HEK293T (cell line): ENCODE data around the gene CIZ1.
A peak's percentile ranks its signal among the peaks of the same experiment; 100 is the strongest.

Source experiments
- CTCF ChIA-PET: fragments of 350-600 bp; formaldehyde crosslinking; extraction: SDS; loops from one replicate; lab custom pipeline; 2021; ENCODE audit warnings: antibody characterized with exemption, inconsistent platforms; lab: Yijun Ruan, JAX
- POLR2A ChIA-PET: fragments of 350-600 bp; formaldehyde crosslinking; extraction: SDS; loops from one replicate; lab custom pipeline; 2020; ENCODE audit warnings: antibody characterized with exemption, inconsistent platforms; lab: Yijun Ruan, JAX
- DNase-seq: peaks from one replicate; pipeline ENCODE4 v3.0.0; 2012; ENCODE audit warnings: mixed read lengths; ENCODE audit errors: extremely low spot score
- ARNT ChIP-seq: fragments of 450-650 bp; IDR thresholded peaks from 2 replicates; pipeline ENCODE4 v1.6.1; 2017; ENCODE audit warnings: mild to moderate bottlenecking
- BHLHE40 ChIP-seq: fragments of 450-650 bp; IDR thresholded peaks from 2 replicates; pipeline ENCODE4 v1.6.1; 2016; ENCODE audit warnings: mild to moderate bottlenecking, moderate library complexity, borderline replicate concordance
- CTBP1 ChIP-seq: fragments of 450-650 bp; IDR thresholded peaks from 2 replicates; pipeline ENCODE4 v1.6.1; 2016; ENCODE audit warnings: borderline replicate concordance
- ELF4 ChIP-seq: fragments of 450-650 bp; IDR thresholded peaks from 2 replicates; pipeline ENCODE4 v1.6.1; 2017; ENCODE audit warnings: antibody characterized with exemption
- FOXA1 ChIP-seq: fragments of 450-650 bp; IDR thresholded peaks from 2 replicates; pipeline ENCODE4 v1.6.1; 2016; ENCODE audit warnings: mild to moderate bottlenecking
- FOXK2 ChIP-seq: fragments of 450-650 bp; IDR thresholded peaks from 2 replicates; pipeline ENCODE4 v1.6.1; 2016; ENCODE audit warnings: mild to moderate bottlenecking
- FOXM1 ChIP-seq: fragments of 450-650 bp; IDR thresholded peaks from 2 replicates; pipeline ENCODE4 v1.6.1; 2017; ENCODE audit warnings: mild to moderate bottlenecking, borderline replicate concordance
- HDGF ChIP-seq: fragments of 450-650 bp; IDR thresholded peaks from 2 replicates; pipeline ENCODE4 v1.6.1; 2017; ENCODE audit warnings: antibody characterized with exemption, borderline replicate concordance
- L3MBTL2 ChIP-seq: fragments of 450-650 bp; conservative IDR thresholded peaks from 2 replicates; pipeline ENCODE4 v1.6.1; 2016; ENCODE audit warnings: mild to moderate bottlenecking
- LEF1 ChIP-seq: fragments of 450-650 bp; IDR thresholded peaks from 2 replicates; pipeline ENCODE4 v1.6.1; 2017; ENCODE audit warnings: mild to moderate bottlenecking, borderline replicate concordance
- NFRKB ChIP-seq: fragments of 450-650 bp; IDR thresholded peaks from 2 replicates; pipeline ENCODE4 v1.6.1; 2016; ENCODE audit warnings: mild to moderate bottlenecking, moderate library complexity
- SP1 ChIP-seq: fragments of 450-650 bp; IDR thresholded peaks from 2 replicates; pipeline ENCODE4 v1.6.1; 2017
- SUZ12 ChIP-seq: fragments of 450-650 bp; IDR thresholded peaks from 2 replicates; pipeline ENCODE4 v1.6.1; 2016; ENCODE audit warnings: mild to moderate bottlenecking
- TARDBP ChIP-seq: fragments of 450-650 bp; IDR thresholded peaks from 2 replicates; pipeline ENCODE4 v1.6.1; 2016
- ZNF384 ChIP-seq: fragments of 450-650 bp; IDR thresholded peaks from 2 replicates; pipeline ENCODE4 v1.6.1; 2016
- TF ChIP-seq, protein P1 (sequence below): fragments of 450-650 bp; IDR thresholded peaks from 2 replicates; pipeline ENCODE4 v1.6.1; 2016

The CIZ1 gene, protein sequence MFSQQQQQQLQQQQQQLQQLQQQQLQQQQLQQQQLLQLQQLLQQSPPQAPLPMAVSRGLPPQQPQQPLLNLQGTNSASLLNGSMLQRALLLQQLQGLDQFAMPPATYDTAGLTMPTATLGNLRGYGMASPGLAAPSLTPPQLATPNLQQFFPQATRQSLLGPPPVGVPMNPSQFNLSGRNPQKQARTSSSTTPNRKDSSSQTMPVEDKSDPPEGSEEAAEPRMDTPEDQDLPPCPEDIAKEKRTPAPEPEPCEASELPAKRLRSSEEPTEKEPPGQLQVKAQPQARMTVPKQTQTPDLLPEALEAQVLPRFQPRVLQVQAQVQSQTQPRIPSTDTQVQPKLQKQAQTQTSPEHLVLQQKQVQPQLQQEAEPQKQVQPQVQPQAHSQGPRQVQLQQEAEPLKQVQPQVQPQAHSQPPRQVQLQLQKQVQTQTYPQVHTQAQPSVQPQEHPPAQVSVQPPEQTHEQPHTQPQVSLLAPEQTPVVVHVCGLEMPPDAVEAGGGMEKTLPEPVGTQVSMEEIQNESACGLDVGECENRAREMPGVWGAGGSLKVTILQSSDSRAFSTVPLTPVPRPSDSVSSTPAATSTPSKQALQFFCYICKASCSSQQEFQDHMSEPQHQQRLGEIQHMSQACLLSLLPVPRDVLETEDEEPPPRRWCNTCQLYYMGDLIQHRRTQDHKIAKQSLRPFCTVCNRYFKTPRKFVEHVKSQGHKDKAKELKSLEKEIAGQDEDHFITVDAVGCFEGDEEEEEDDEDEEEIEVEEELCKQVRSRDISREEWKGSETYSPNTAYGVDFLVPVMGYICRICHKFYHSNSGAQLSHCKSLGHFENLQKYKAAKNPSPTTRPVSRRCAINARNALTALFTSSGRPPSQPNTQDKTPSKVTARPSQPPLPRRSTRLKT

DNA sequence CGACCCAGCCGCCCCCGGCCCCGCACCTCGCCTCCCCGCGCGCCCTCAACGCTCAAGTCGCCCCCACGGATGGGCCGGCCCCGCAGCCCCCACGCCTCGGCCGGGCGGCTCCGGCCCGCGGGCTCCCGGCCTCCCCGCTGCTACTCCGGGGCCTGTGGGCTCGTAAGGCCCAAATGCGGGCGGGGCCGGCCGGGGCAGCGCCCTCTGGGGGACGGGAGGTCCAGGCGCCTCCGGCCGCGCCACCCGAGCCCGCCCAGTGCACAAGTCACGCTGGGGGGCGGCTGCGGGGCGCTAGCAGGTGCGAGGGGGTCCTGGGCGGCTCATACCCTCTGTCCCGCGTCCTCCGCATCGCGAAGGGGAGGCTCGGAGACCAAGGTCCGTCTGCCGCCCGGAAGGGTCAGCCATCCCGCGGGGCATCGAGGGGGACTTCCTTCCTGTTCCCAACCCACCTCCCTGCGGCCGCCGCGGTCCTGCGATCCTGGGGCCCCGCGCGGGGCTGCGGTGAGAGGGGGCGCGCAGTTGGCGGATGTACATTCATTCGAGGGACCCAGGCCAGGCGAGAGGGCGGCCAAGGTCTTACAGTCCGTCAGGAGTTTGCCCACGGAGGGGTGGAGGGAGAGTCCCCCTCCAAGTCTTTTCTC lies at the start of gene CIZ1:
Gene CIZ1 (minus strand): TSS at position 167 of the 641 bp plus-strand sequence. CDS start 715 bp downstream, outside the sequence.
- ChIA-PET CTCF (no interaction called here), POLR2A (interaction anchor here (0.6 to 1.4 kb wide), 6 partner anchors 9 to 65 kb away, joined by 3 to 4 read pairs (median 4); no protein-coding TSS in a partner anchor)
- TF ChIP-seq TARDBP = no peak
- TF ChIP-seq NFRKB = no peak
- TF ChIP-seq BHLHE40 = no peak
- TF ChIP-seq ARNT = peak; percentile 48; the same call in 1 of the 2 replicates
- no peak for TF ChIP-seq FOXK2
- no peak for TF ChIP-seq SUZ12
- TF ChIP-seq CTBP1 = no peak
- peak; percentile 29; the same call in 1 of the 2 replicates for TF ChIP-seq L3MBTL2
- TF ChIP-seq FOXM1 = peak; percentile 85
- no peak for TF ChIP-seq HDGF
- TF ChIP-seq, protein P1, sequence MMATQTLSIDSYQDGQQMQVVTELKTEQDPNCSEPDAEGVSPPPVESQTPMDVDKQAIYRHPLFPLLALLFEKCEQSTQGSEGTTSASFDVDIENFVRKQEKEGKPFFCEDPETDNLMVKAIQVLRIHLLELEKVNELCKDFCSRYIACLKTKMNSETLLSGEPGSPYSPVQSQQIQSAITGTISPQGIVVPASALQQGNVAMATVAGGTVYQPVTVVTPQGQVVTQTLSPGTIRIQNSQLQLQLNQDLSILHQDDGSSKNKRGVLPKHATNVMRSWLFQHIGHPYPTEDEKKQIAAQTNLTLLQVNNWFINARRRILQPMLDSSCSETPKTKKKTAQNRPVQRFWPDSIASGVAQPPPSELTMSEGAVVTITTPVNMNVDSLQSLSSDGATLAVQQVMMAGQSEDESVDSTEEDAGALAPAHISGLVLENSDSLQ = no peak
- no peak for TF ChIP-seq SP1
- TF ChIP-seq ELF4 = no peak
- TF ChIP-seq LEF1 = no peak
- no peak for TF ChIP-seq FOXA1
- no peak for TF ChIP-seq ZNF384
- DNase-seq = peak; percentile 86

DNA sequence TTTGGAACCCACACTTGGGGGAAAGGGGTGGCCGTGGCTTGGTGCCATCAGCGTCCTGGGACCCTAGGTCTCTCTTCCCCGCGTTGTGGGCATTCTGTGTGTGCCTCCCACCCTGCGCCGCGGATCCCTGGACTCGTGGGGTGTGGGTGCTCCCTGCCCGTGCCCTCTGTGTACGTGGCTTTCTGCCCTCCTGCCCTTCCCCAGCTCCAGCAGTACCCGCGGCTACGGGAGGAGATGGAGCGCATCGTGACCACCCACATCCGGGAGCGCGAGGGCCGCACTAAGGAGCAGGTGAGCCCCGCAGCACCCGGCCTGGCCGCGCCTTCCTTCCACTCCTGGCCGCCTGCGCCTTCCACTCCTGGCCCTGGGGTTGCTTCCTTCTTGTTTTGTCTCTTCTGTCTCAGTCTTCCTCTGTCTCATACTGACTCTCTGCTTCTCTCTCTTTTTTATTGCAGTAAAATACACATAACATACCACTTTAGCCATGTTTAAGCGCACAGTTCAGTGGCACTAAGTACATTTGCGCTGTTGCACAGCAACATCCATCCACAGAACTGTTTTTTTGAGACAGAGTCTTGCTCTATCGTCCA lies 42.5 kb upstream of the CIZ1 start:
- POLR2A ChIA-PET = interaction anchor here (1.4 kb wide), 1 partner anchor 42 kb away, joined by 4 read pairs; the partner anchor contains the start of genes GOLGA2 and SWI5
- CTCF ChIA-PET = no interaction called here

DNA sequence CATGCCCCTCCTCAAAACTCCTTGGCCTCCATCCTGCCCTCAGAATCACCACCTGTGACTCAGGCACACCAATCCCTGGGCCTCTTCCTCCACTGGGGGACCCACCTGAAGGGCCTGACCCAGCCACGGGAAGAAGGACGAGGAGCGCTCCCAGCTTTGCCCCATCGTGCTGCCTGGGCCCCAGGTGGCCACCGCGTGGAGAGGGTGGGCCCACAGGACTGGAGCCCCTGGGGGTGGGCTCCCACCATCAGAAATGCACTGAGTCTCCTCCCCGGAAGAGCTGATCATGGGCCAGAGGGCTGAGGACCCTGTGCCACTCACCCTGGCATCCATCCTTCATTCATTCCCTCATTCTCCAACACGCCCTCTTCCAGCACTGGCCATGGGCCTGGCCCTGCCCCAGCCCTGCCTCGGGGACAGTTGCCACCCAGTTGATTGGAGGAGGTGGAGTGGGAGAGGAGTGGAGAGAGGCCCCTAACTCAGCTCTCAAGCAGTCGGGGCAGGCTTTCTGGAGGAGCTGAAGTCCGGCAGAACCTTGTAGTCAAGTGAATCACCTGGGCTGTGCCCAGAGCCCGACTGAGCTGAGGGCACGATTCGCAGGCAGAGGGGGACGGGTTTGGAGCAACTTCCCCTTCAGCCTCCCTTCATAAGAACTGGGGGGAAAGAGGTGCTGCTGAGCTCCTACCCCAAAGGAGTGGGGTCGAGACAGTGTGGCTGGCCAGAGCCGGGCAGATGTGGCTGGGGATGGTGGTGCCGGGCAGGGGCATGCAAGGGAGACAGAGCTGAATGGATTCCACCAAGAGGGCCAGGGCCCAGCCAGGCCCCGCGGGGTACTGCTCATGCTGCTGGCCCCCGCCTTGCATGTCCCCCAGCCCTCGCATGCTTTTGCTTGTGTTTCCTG lies 41.4 kb upstream of the CIZ1 start:
- DNase-seq = no peak
- CTCF ChIA-PET = no interaction called here
- TF ChIP-seq NFRKB (no peak), TARDBP (no peak), BHLHE40 (no peak), LEF1 (no peak), FOXA1 (no peak)
- TF ChIP-seq, protein P1 = no peak
- POLR2A ChIA-PET = interaction anchor here (0.8 to 1.4 kb wide), 3 partner anchors 10 to 43 kb away, joined by 3 to 5 read pairs (median 4); partner anchors contain the start of genes GOLGA2 and SWI5

More for the DNA sequence above, 42.5 kb upstream of the CIZ1 start:
- no peak for DNase-seq
- no peak for TF ChIP-seq CTBP1
- no peak for TF ChIP-seq ZNF384
- no peak for TF ChIP-seq TARDBP
- TF ChIP-seq ARNT = no peak
- no peak for TF ChIP-seq FOXA1
- TF ChIP-seq ELF4 = no peak
- no peak for TF ChIP-seq BHLHE40
- no peak for TF ChIP-seq NFRKB
- no peak for TF ChIP-seq FOXM1
- TF ChIP-seq, protein P1 = no peak
- no peak for TF ChIP-seq SP1
- no peak for TF ChIP-seq L3MBTL2
- TF ChIP-seq HDGF = no peak
- no peak for TF ChIP-seq SUZ12
- no peak for TF ChIP-seq LEF1
